H9 (cell line): Measurements from ENCODE around the gene CACHD1. TPM values are rescaled to one million over a fixed set of nuclear protein-coding genes. Genes with fewer than 3 reads are reported as not detected.

Experiments used
- DNase-seq: peaks from one replicate; pipeline ENCODE4 v3.0.0-alpha.2; 2017
- H2AFZ ChIP-seq: one replicate; pipeline ENCODE4 v1.6.1; 2013; ENCODE audit warnings: mild to moderate bottlenecking, low read length, control low read depth, moderate library complexity
- H2AK5ac ChIP-seq: 2 replicates; pipeline ENCODE4 v1.6.1; 2013; ENCODE audit warnings: low read length, control low read depth, mixed read lengths; ENCODE audit not compliant: insufficient read length
- H2BK120ac ChIP-seq: one replicate; pipeline ENCODE4 v1.6.1; 2013; ENCODE audit warnings: low read depth, mild to moderate bottlenecking, low read length, control low read depth, inconsistent platforms; ENCODE audit not compliant: poor library complexity, severe bottlenecking
- H2BK12ac ChIP-seq: 2 replicates; pipeline ENCODE4 v1.6.1; 2013; ENCODE audit warnings: low read length, control low read depth, mixed read lengths, low read depth; ENCODE audit not compliant: insufficient read length
- H2BK15ac ChIP-seq: 2 replicates; pipeline ENCODE4 v1.6.1; 2013; ENCODE audit warnings: low read depth, low read length, control low read depth
- H2BK20ac ChIP-seq: one replicate; pipeline ENCODE4 v1.6.1; 2013; ENCODE audit warnings: low read depth, mild to moderate bottlenecking, low read length, control low read depth, inconsistent platforms; ENCODE audit not compliant: poor library complexity, severe bottlenecking
- H2BK5ac ChIP-seq: 2 replicates; pipeline ENCODE4 v1.6.1; 2013; ENCODE audit warnings: low read length, control low read depth, mixed read lengths; ENCODE audit not compliant: insufficient read length
- H3K14ac ChIP-seq: 2 replicates; pipeline ENCODE4 v1.6.1; 2013; ENCODE audit warnings: low read length, control low read depth; ENCODE audit not compliant: insufficient read depth
- H3K18ac ChIP-seq: 2 replicates; pipeline ENCODE4 v1.6.1; 2013; ENCODE audit warnings: low read depth, mild to moderate bottlenecking, mixed read lengths, low read length, control low read depth; ENCODE audit not compliant: insufficient read length
- H3K23ac ChIP-seq: 2 replicates; pipeline ENCODE4 v1.6.1; 2013; ENCODE audit warnings: low read length, control low read depth, mixed read lengths, low read depth; ENCODE audit not compliant: insufficient read length
- H3K23me2 ChIP-seq: 2 replicates; pipeline ENCODE4 v1.6.1; 2013; ENCODE audit warnings: low read depth, mild to moderate bottlenecking, mixed read lengths, low read length, control low read depth; ENCODE audit not compliant: insufficient read length, poor library complexity, severe bottlenecking
- H3K27ac ChIP-seq: 2 replicates; pipeline ENCODE4 v1.5.1; 2013; ENCODE audit warnings: low read length, control low read depth, mixed read lengths, low read depth; ENCODE audit not compliant: insufficient read length
- H3K27me3 ChIP-seq: 2 replicates; pipeline ENCODE4 v1.6.1; 2013; ENCODE audit warnings: low read length, control low read depth, inconsistent platforms; ENCODE audit not compliant: insufficient read depth
- H3K4ac ChIP-seq: 2 replicates; pipeline ENCODE4 v1.6.1; 2013; ENCODE audit warnings: low read depth, mild to moderate bottlenecking, control low read depth, inconsistent platforms, low read length, moderate library complexity
- H3K4me1 ChIP-seq: 2 replicates; pipeline ENCODE4 v1.6.1; 2013; ENCODE audit warnings: low read length, control low read depth, inconsistent platforms; ENCODE audit not compliant: insufficient read depth
- H3K4me2 ChIP-seq: 2 replicates; pipeline ENCODE4 v1.6.1; 2013; ENCODE audit warnings: low read length, control low read depth, mixed read lengths; ENCODE audit not compliant: insufficient read length, insufficient read depth
- H3K56ac ChIP-seq: 2 replicates; pipeline ENCODE4 v1.6.1; 2013; ENCODE audit warnings: low read depth, mild to moderate bottlenecking, mixed read lengths, low read length, control low read depth; ENCODE audit not compliant: insufficient read length
- H3K79me1 ChIP-seq: 2 replicates; pipeline ENCODE4 v1.6.1; 2013; ENCODE audit warnings: low read depth, mild to moderate bottlenecking, moderate library complexity, low read length, control low read depth, inconsistent platforms; ENCODE audit not compliant: insufficient read depth, poor library complexity, severe bottlenecking
- H3K79me2 ChIP-seq: 2 replicates; pipeline ENCODE4 v1.6.1; 2013; ENCODE audit warnings: low read length, control low read depth, inconsistent platforms; ENCODE audit not compliant: insufficient read depth
- H3K9ac ChIP-seq: 2 replicates; pipeline ENCODE4 v1.6.1; 2013; ENCODE audit warnings: low read length, control low read depth, mixed read lengths; ENCODE audit not compliant: insufficient read length; ENCODE audit errors: extremely low read depth
- H3K9me3 ChIP-seq: one replicate; pipeline ENCODE4 v1.6.1; 2013; ENCODE audit warnings: low read depth, low read length, inconsistent platforms; ENCODE audit not compliant: control insufficient read depth
- H3T11ph ChIP-seq: one replicate; pipeline ENCODE4 v1.6.1; 2013; ENCODE audit warnings: mild to moderate bottlenecking, low read length, control low read depth, inconsistent platforms
- H4K20me1 ChIP-seq: one replicate; pipeline ENCODE4 v1.6.1; 2013; ENCODE audit not compliant: control insufficient read depth, insufficient read length, insufficient read depth
- H4K5ac ChIP-seq: 2 replicates; pipeline ENCODE4 v1.6.1; 2013; ENCODE audit warnings: low read depth, mild to moderate bottlenecking, mixed read lengths, low read length, control low read depth; ENCODE audit not compliant: insufficient read length
- H4K8ac ChIP-seq: replicated peaks from 2 replicates; pipeline ENCODE4 v1.6.1; 2013; ENCODE audit warnings: low read length, control low read depth, mixed read lengths, low read depth; ENCODE audit not compliant: insufficient read length
- H4K91ac ChIP-seq: 2 replicates; pipeline ENCODE4 v1.6.1; 2013; ENCODE audit warnings: low read depth, mild to moderate bottlenecking, moderate library complexity, mixed read lengths, low read length, control low read depth; ENCODE audit not compliant: insufficient read length
- H3K27ac Mint-ChIP-seq, 3 experiments: 2 replicates in 2 of 3; 3 replicates in 1 of 3; pipeline ENCODE4 v1.8.0; 2020 to 2021; ENCODE audit warnings: mixed read lengths in 3 of 3, mild to moderate bottlenecking in 1 of 3, moderate library complexity in 1 of 3
- H3K27me3 Mint-ChIP-seq: 2 replicates; pipeline ENCODE4 v1.8.0; 2021; ENCODE audit warnings: low read depth, mild to moderate bottlenecking, moderate library complexity, mixed read lengths
- H3K36me3 Mint-ChIP-seq, 3 experiments: 2 replicates in 2 of 3; 3 replicates in 1 of 3; pipeline ENCODE4 v1.8.0; 2020 to 2021; ENCODE audit warnings: low read depth in 3 of 3, mixed read lengths in 3 of 3; ENCODE audit not compliant: insufficient read depth in 1 of 3
- H3K4me1 Mint-ChIP-seq, 2 experiments: 2 replicates each; pipeline ENCODE4 v1.8.0; 2020; ENCODE audit warnings: mixed read lengths in 2 of 2
- H3K4me3 Mint-ChIP-seq, 2 experiments: 2 replicates in 1 of 2; 3 replicates in 1 of 2; pipeline ENCODE4 v1.8.0; 2020 to 2021; ENCODE audit warnings: mild to moderate bottlenecking in 2 of 2, mixed read lengths in 2 of 2, moderate library complexity in 1 of 2
- H3K9me3 Mint-ChIP-seq, 2 experiments: 2 replicates in 1 of 2; 3 replicates in 1 of 2; pipeline ENCODE4 v1.8.0; 2020; ENCODE audit warnings: mild to moderate bottlenecking in 2 of 2, mixed read lengths in 2 of 2, moderate library complexity in 1 of 2
- WGBS: extraction: QIAGEN DNeasy Blood & Tissue Kit; methylation state at CpG from one replicate; pipeline ENCODE4 v1.1.7; 2013; ENCODE audit warnings: missing lambda C conversion rate, low lambda C conversion rate, mixed read lengths; ENCODE audit not compliant: insufficient read length; ENCODE audit errors: extremely low coverage; 5-methylcytosine and 5-hydroxymethylcytosine counted together
- total RNA-seq: library from RNA; stranded (reverse); gene quantifications from 2 replicates; pipeline ENCODE4 v1.2.1, GENCODE V29; 2021
- TF ChIP-seq, protein P1 (sequence below): fragments of 200-600 bp; sonication (generic); conservative IDR thresholded peaks from 3 replicates; pipeline ENCODE4 v1.8.0; 2021; ENCODE audit warnings: antibody characterized with exemption, mild to moderate bottlenecking

The CACHD1 gene
- total RNA-seq, 1 experiment from 2014 or later = 94.2 TPM

DNA sequence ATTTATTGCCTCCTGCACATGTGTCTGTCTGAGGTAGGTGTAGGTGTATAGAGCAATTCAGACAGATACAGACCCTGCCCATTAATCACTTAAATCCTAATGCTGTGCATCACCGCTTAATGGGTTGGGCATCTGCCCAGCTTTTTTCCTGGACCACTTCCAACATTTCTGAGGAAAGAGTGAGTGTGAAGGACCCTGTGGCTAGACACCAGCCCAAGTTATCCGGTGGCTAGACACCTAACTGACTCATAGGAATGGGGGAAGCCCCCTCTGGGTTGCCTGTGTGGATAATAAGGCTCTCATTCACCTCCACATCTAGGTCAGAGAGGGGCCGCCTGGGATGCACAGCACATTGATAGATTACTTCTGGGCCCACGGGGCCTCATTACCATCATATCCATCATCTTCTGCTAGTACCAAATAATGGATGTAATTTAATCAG lies 153.8 kb downstream of the CACHD1 start:
- H4K91ac ChIP-seq = no peak overlapping the region
- H3T11ph ChIP-seq = no peak overlapping the region
- no peak overlapping the region for H3K56ac ChIP-seq
- no peak overlapping the region for H2BK20ac ChIP-seq
- Mint-ChIP-seq H3K27ac (no peak overlapping the region; a peak in 1 of 7 replicates), H3K4me3 (no peak overlapping the region), H3K4me1 (peaks cover 21 to 25% of the 10 kb centered on the region in 2 experiments), H3K9me3 (no peaks in the 10 kb centered on the region), H3K27me3 (no peaks in the 10 kb centered on the region), H3K36me3 (peaks cover 0 to 22% (median 16%) of the 10 kb centered on the region in 3 experiments; a peak in 4 of 7 replicates)
- no peak overlapping the region for H2AK5ac ChIP-seq
- H3K9ac ChIP-seq = no peak overlapping the region
- H3K4me2 ChIP-seq = no peak overlapping the region
- H3K79me1 ChIP-seq = no peaks in the 10 kb centered on the region
- H3K23ac ChIP-seq = no peak overlapping the region
- no peaks in the 10 kb centered on the region; the same call in 1 of the 2 replicates for H3K79me2 ChIP-seq
- no peak overlapping the region for H3K4ac ChIP-seq
- no peaks in the 10 kb centered on the region for H3K4me1 ChIP-seq
- H4K20me1 ChIP-seq = no peaks in the 10 kb centered on the region
- peak overlapping the region; percentile 34 for H3K18ac ChIP-seq
- H2AFZ ChIP-seq = no peak overlapping the region
- no peak overlapping the region for H4K5ac ChIP-seq
- no peak overlapping the region for H4K8ac ChIP-seq
- no peak overlapping the region for H2BK12ac ChIP-seq
- no peaks in the 10 kb centered on the region for H3K27me3 ChIP-seq
- no peaks in the 10 kb centered on the region for H3K9me3 ChIP-seq
- H2BK120ac ChIP-seq = no peak overlapping the region
- no peaks in the 10 kb centered on the region for H3K23me2 ChIP-seq
- no CpG with 5 or more reads among the region's 4 CpGs for WGBS
- no peak overlapping the region for H3K27ac ChIP-seq
- H3K14ac ChIP-seq = no peak overlapping the region
- TF ChIP-seq, protein P1, sequence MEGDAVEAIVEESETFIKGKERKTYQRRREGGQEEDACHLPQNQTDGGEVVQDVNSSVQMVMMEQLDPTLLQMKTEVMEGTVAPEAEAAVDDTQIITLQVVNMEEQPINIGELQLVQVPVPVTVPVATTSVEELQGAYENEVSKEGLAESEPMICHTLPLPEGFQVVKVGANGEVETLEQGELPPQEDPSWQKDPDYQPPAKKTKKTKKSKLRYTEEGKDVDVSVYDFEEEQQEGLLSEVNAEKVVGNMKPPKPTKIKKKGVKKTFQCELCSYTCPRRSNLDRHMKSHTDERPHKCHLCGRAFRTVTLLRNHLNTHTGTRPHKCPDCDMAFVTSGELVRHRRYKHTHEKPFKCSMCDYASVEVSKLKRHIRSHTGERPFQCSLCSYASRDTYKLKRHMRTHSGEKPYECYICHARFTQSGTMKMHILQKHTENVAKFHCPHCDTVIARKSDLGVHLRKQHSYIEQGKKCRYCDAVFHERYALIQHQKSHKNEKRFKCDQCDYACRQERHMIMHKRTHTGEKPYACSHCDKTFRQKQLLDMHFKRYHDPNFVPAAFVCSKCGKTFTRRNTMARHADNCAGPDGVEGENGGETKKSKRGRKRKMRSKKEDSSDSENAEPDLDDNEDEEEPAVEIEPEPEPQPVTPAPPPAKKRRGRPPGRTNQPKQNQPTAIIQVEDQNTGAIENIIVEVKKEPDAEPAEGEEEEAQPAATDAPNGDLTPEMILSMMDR = no peak
- H2BK15ac ChIP-seq = no peak overlapping the region
- no peak overlapping the region for H2BK5ac ChIP-seq
- no peak for DNase-seq
